HepG2 (cell line): Measurements from ENCODE around the gene CIBAR2. TPM values are rescaled to one million over a fixed set of nuclear protein-coding genes. Genes with fewer than 3 reads are reported as not detected.
A peak's percentile ranks its signal among the peaks of the same experiment; 100 is the strongest.

Source experiments
- ADNP ChIP-seq: sonication (generic); formaldehyde crosslinking; IDR thresholded peaks from 2 replicates; pipeline ENCODE4 v1.4.0; 2020; ENCODE audit warnings: missing genetic modification reagents
- ATAD3A ChIP-seq: sonication (generic); formaldehyde crosslinking; IDR thresholded peaks from 2 replicates; pipeline ENCODE4 v1.4.0; 2020; ENCODE audit warnings: missing genetic modification reagents
- CBX5 ChIP-seq: sonication (generic); formaldehyde crosslinking; IDR thresholded peaks from 2 replicates; pipeline ENCODE4 v1.4.0; 2020; ENCODE audit warnings: missing genetic modification reagents, borderline replicate concordance
- CHD2 ChIP-seq: IDR thresholded peaks from 2 replicates; pipeline ENCODE4 v1.6.1; 2011; ENCODE audit warnings: low read depth, low read length, improper control_type of control experiment
- HNRNPUL1 ChIP-seq: fragments of 200-400 bp; formaldehyde crosslinking; IDR thresholded peaks from 2 replicates; pipeline ENCODE4 v1.6.1; 2017; ENCODE audit warnings: low read depth, mild to moderate bottlenecking, low read length, moderate library complexity
- MED1 ChIP-seq: sonication (generic); formaldehyde crosslinking; IDR thresholded peaks from 2 replicates; pipeline ENCODE4 v1.4.0; 2020; ENCODE audit warnings: missing genetic modification reagents
- PAWR ChIP-seq: sonication (generic); formaldehyde crosslinking; IDR thresholded peaks from 2 replicates; pipeline ENCODE4 v1.4.0; 2020; ENCODE audit warnings: missing genetic modification reagents, mild to moderate bottlenecking, borderline replicate concordance
- ZBTB14 ChIP-seq: sonication (generic); formaldehyde crosslinking; IDR thresholded peaks from 2 replicates; pipeline ENCODE4 v1.4.0; 2020; ENCODE audit warnings: missing genetic modification reagents
- ZBTB33 ChIP-seq: sonication (generic); formaldehyde crosslinking; IDR thresholded peaks from 2 replicates; pipeline ENCODE4 v1.4.0; 2020; ENCODE audit warnings: missing genetic modification reagents
- ZNF121 ChIP-seq: sonication (generic); formaldehyde crosslinking; IDR thresholded peaks from 2 replicates; pipeline ENCODE4 v1.5.0; 2020; ENCODE audit warnings: mild to moderate bottlenecking, missing genetic modification reagents
- ZNF142 ChIP-seq: sonication (generic); formaldehyde crosslinking; IDR thresholded peaks from 2 replicates; pipeline ENCODE4 v1.4.0; 2020; ENCODE audit warnings: missing genetic modification reagents
- ZNF24 ChIP-seq: fragments of 450-650 bp; IDR thresholded peaks from 2 replicates; pipeline ENCODE4 v1.6.1; 2017; ENCODE audit warnings: antibody characterized with exemption, mild to moderate bottlenecking
- ZNF263 ChIP-seq: sonication (generic); formaldehyde crosslinking; IDR thresholded peaks from 2 replicates; pipeline ENCODE4 v1.4.0; 2020; ENCODE audit warnings: missing genetic modification reagents
- ZNF446 ChIP-seq: sonication (generic); formaldehyde crosslinking; IDR thresholded peaks from 2 replicates; pipeline ENCODE4 v1.5.0; 2020; ENCODE audit warnings: mild to moderate bottlenecking, missing genetic modification reagents
- ZNF761 ChIP-seq: sonication (generic); formaldehyde crosslinking; conservative IDR thresholded peaks from 2 replicates; pipeline ENCODE4 v1.4.0; 2020; ENCODE audit warnings: mild to moderate bottlenecking, missing genetic modification reagents
- polyA plus RNA-seq, 8 experiments: library from polyadenylated mRNA; depleted of rRNA in 3 of 8; stranded (reverse) in 7 of 8; unstranded in 1 of 8; fragments of >200 nt; fragmentation: Illumina TruSeq in 4 of 8; extraction: Trizol in 4 of 8; gene quantifications; 2 replicates each; pipeline versions ENCODE4 v1.2.1 to v1.2.3, GENCODE V29; 2011 to 2016; ENCODE audit warnings: low read depth in 4 of 8, missing spikeins in 1 of 8, mixed read lengths in 1 of 8; ENCODE audit not compliant: insufficient read depth in 1 of 8
- total RNA-seq, 5 experiments: library from RNA; depleted of rRNA; stranded (reverse); fragments of >200 nt; fragmentation: Illumina TruSeq; extraction: Trizol; gene quantifications; 2 replicates each; pipeline ENCODE4 v1.2.3, GENCODE V29; 2016; ENCODE audit warnings: low read depth in 1 of 5

CIBAR2 gene
- total and polyA plus RNA-seq, 2 of the 13 experiments (the other 11 are each of a cell fraction or from before 2014, with no cell fraction given), result not detected

GRCh38 chr16:85055493-85056210 lies 56.6 kb downstream of the CIBAR2 start (continued):
- 0 out of 2 replicates have a peak, but pooled peaks have one; percentile 56 for TF ChIP-seq ZNF142 (CRISPR knock-in tag)
- TF ChIP-seq ZBTB14 (CRISPR knock-in tag), result no peak
- no peak for TF ChIP-seq PAWR
- TF ChIP-seq CBX5 (CRISPR knock-in tag), result peak; percentile 76; the same call in 1 of the 2 replicates
- TF ChIP-seq CHD2, result no peak
- TF ChIP-seq ZNF121 (CRISPR knock-in tag), result peak; percentile 59; the same call in 1 of the 2 replicates
- TF ChIP-seq ZNF263 (CRISPR knock-in tag), result 0 out of 2 replicates have a peak, but pooled peaks have one; percentile 27
- no peak for TF ChIP-seq ATAD3A (CRISPR knock-in tag)
- 0 out of 2 replicates have a peak, but pooled peaks have one; percentile 29 for TF ChIP-seq MED1 (CRISPR knock-in tag)
- TF ChIP-seq ZBTB33 (CRISPR knock-in tag), result peak; percentile 16; the same call in 1 of the 2 replicates
- TF ChIP-seq ADNP, result no peak
- 0 out of 2 replicates have a peak, but pooled peaks have one; percentile 46 for TF ChIP-seq ZNF761
- no peak for TF ChIP-seq ZNF24
- TF ChIP-seq ZNF446 (CRISPR knock-in tag), result no peak; the same call in 1 of the 2 replicates
- TF ChIP-seq HNRNPUL1, result no peak
